NCI-H2196 treated with DMSO at 0.1 percent for 48 hours (cell line): ENCODE data around the gene LRRK2.

Experiments
- DNase-seq: peaks from one replicate; lab custom pipeline; 2025; ENCODE audit not compliant: unreplicated experiment; lab: John Stamatoyannopoulos, UW

LRRK2 gene

GRCh38 chr12:40390980-40391379 lies 166.2 kb downstream of the LRRK2 start:
- DNase-seq: no peak

GRCh38 chr12:40393026-40393425 lies 168.2 kb downstream of the LRRK2 start:
- DNase-seq: no peak

GRCh38 chr12:40399656-40400055 lies 174.9 kb downstream of the LRRK2 start:
- DNase-seq: no peak

GRCh38 chr12:40405419-40405818 lies 180.6 kb downstream of the LRRK2 start:
- DNase-seq: no peak
